GM12892 (cell line): ENCODE measurements around the gene PALM2AKAP2.

Source experiments
- POLR2A ChIP-seq: IDR thresholded peaks from 2 replicates; pipeline ENCODE4 v1.6.1; 2011; ENCODE audit warnings: low read depth, low read length, control low read depth
- POLR2AphosphoS5 ChIP-seq: IDR thresholded peaks from 2 replicates; pipeline ENCODE4 v1.6.1; 2011; ENCODE audit warnings: low read depth, low read length, control low read depth
- TAF1 ChIP-seq: IDR thresholded peaks from 2 replicates; pipeline ENCODE4 v1.6.1; 2011; ENCODE audit warnings: low read depth, mild to moderate bottlenecking, control low read depth, low read length, borderline replicate concordance

GRCh38 chr9:109735801-109736200 is 44.2 kb upstream of the PALM2AKAP2 start:
- TF ChIP-seq POLR2AphosphoS5, result no peak
- TF ChIP-seq POLR2A, result no peak
- TF ChIP-seq TAF1, result no peak
